ENCODE data around the gene PRKN.

Gene PRKN

GRCh38 chr6:161660666-161661571, 1066.6 kb downstream of the PRKN start:
- no peak for DNase-seq (ENCODE audit: low read depth in 2 of 2)

DNA sequence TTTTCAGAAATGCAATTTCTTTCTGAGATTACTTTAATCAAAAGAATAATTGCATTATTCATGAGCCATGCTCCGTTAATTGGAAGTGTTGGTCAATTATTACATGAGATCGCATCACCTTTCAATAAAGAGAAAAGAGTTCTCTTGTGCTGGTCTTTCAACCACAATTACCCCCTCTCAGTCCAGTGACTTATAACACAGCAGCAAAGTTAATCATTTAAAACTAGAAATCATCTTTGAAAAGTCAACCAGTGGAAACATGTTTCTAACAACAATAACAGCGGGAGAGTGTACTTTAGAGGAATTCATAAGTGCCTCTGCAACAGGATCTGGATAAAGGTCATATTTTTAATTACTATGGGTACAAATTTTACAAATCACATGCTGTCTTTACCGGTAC, 1069.4 kb downstream of the PRKN start:
- no peak for DNase-seq (ENCODE audit: low read depth in 2 of 2)

- no peak for DNase-seq (ENCODE audit: low read depth in 2 of 2)
These were observed 1073.4 kb downstream of the PRKN start for GRCh38 chr6:161654209-161654608.

DNA sequence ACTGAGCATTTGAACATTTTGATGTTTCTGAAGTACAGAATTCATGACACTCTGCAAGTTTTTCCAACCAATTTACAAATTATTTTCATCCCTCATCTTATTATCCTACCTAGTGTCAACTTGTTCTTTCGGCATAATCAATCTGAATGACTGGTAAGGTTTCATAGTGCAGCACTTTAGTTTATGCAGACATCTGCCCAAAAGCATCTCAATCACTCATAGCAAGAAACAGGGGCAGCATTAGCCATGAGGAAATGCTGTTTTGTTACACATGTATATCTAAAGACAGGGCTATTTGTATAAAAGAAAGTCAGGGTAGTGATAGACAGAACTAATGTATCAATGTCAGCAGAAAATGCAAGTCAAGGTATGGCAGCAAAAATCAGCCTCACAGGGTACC, 1075.6 kb downstream of the PRKN start:
- no peak for DNase-seq (ENCODE audit: low read depth in 2 of 2)

DNA sequence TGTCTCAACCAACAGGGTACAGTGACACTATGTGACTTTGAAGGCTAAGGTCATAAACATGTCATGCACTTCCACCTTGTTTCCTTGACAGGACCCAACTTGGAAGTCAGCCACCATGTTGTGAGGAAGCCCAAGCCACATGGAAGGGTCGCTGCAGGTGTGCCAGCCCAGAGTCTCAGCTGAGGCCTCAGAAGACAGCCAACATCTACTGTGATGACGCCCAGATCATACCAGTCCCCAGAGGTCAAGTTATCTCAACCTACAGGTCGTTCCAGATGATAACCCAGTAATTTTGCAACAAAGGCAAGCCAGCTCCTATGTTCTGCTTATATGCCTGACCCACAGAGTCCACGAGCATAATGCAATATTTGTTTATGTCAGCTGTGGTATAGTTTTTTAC, 1077.7 kb downstream of the PRKN start:
- DNase-seq (ENCODE audit: low read depth in 2 of 2) = no peak

DNA sequence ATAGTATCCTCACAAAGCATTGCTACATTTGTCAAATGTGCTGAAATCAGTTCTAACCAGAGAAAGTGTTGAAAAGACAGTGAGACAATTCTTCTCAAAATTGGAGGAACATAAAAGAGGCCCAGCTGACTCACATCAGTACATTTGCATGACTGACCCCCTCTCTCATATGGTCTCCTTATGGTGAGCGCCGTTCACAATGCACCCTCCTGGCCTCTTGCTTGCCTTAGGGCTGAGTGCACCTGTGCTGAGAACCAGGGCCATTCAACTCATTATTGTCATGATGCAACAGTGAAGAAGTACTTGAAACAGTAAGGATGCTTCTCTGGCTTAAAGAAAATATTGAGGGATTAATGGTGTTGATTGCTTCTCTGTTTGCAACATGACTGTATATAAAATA, 1078.5 kb downstream of the PRKN start:
- no peak for DNase-seq (ENCODE audit: low read depth in 2 of 2)

DNA sequence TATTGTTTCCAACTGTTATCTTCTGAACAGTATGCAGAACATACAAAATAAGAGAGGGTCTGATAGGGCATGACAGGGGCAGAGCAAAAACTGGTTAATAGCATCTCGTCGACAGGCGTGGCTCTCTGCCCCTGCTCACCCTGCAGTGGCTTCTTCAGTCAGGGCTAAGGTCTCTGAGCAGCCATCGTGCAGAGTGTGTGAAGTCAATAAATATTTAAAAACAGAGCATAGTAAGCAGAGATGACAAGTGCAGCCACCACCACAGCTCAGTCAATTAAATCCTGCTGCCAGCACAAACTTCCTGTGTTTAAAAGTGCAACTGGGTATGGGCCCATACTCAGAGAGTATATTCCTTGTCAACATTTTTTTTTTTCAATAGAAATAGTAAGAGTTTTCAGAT, 1080.3 kb downstream of the PRKN start:
- no peak for DNase-seq (ENCODE audit: low read depth in 2 of 2)

DNA sequence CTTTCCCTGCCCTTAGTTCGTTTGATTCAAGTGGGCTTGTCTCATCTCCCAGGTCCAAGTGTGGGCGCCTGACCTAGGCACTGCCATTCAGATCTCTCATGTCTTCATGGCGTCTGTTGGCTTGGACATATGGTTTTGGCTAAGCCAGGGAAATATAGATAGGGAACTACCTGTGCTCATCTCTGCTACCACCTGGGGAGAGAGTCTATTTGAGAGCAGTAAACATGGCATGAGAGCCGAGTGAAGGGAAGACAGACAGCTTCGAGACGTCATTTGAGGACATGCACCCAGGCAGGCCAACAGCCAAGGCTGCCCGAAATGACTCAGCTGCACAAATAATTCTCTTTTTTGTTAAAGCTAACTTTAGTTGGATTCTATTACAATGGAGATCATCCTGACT, 1083.0 kb downstream of the PRKN start:
- DNase-seq (ENCODE audit: low read depth in 2 of 2) = no peak

DNA sequence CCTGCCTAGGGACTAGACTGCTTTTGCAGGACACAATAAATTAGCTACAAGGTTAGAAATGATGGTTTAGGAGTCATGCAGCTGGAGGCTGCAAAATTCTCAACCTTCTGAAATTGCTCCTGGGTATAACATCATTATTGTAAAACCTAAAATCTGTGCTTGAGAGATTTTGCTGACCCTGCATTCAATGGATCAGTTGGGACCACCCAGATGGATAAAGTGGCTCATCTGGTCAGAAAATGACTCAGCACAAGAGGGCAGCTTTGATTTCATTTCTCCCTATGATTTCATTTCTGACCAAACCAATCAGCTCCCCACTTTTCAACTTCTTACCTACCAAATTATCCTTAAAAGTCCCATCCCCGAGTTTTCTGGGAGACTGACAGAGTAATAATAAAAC, 1086.4 kb downstream of the PRKN start:
- DNase-seq (ENCODE audit: low read depth in 2 of 2) = no peak

DNA sequence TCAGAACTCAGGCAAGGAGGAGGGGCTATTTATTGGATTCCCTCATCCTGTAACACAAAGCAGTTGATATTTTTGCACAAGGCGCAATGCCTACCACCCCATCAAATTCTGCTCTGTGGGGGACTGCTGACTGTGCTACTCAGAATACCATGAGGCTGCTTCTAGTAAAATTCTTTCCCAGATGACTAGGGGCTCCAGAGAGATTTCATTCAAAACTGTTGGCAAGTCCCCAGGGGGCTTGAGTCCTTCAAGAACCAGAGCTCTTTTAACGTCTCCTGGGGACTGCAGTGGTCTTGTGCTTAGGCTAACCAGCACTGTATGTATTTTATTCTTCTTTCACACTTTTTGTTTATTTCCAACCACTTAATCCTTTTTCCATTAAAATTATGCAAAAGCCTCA, 1087.8 kb downstream of the PRKN start:
- no peak for DNase-seq (ENCODE audit: low read depth in 2 of 2)

DNA sequence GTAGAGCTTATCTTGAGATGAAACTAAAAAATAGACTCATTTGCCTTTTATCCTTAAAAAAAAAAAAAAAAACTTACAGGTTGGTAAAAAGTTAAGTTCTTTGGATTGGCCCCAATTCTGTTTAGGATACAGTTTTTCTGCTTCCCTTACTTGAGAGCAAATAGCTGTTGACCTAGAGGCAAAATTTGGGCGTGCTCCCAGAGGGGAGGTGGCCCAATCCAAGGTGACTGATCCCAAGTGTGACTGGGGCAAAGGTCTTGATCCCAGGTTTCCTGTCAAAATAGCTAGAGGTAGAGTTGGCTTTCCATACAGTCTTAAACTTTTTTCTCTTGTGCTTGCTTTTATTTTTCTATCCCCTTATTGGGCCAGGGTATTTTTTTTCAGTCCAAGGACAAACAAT, 1089.9 kb downstream of the PRKN start:
- DNase-seq (ENCODE audit: low read depth in 2 of 2) = no peak

DNA sequence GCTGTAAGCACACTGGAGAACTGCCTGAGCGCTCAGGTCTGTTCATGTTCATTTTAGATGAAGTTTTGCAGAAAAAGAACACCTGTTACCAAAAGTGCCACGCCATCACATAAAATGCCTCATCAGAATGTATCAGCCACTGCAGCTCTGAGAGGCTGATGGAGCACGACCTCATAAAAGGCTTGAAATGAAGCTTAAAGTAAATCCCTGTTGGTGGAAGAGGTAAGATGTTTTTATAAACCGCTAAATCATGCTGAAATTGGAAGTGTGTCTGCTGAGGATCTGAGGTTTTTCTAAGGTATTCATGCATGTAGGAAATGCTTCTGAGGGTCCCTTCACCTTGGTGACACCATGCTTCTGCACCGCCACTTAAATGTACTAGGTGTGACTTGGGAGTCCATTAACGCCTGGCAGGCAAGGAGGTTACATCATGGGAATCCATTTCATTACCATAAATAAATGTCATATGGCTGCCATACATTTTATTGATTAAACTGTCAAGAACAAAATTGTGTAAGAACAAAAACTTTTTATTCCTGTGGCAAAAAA, 1090.6 kb downstream of the PRKN start:
- DNase-seq (ENCODE audit: low read depth in 2 of 2) = no peak

DNA sequence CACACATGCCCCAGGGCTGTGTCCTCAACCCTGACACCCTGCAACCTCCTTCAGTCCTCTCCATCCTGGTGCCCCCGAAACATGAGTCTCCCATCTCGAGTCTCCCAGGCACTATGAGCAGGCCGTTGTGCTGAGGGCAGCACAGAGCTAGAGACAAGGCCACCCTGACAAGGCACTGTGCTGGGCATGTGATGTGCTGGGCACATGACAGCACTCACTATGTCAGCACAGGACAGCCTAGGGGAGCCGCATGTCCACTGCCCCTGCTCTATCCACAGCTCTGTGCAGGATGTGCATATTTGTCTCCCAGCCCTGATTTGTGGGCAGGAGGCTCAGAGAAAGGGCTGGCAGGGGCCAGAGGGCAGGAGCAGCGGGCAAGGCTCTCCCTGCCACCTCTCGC, 1091.6 kb downstream of the PRKN start:
- no peak for DNase-seq (ENCODE audit: low read depth in 2 of 2)

DNA sequence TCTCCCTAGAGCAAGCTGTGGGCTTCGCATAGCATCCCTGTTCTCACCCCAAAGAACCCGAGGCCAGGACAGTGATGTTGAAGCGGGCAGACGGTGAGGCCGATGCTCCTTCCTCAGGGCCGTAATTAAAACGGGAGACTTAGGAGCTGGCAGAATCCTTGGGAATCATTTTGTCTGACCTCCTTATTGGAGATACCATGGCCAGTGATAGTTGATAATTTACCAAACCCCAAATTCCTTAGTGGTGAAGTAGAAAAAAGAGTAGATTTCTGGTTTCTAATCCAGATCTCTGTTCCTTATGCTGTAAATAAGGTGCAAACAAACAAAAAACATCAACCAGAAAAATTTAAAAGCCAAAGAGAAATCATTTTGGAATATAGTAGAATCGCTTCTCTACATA, 1092.7 kb downstream of the PRKN start:
- DNase-seq (ENCODE audit: low read depth in 2 of 2) = no peak

GRCh38 chr6:161631676-161632194, 1095.8 kb downstream of the PRKN start:
- no peak for DNase-seq (ENCODE audit: low read depth in 2 of 2)

DNA sequence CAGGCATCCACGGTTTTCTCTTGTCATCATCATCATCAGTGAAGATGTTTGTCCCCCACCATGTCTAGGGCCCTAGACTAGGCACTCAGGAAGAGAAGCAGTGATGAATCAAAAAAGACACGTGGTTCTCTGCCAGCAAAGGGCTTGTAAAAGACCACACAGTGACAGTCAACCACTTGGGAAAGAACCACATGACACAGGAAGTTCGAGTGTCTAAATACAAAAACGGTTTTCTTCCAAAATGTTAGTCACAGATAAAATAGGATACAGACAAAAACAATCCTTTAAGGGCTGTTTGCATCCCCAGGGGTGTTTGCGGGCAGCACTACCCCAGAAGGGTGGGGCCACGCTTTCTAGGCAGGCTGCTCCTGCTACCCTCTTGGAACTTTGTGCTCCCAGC, 1096.9 kb downstream of the PRKN start:
- DNase-seq (ENCODE audit: low read depth in 2 of 2) = no peak

DNA sequence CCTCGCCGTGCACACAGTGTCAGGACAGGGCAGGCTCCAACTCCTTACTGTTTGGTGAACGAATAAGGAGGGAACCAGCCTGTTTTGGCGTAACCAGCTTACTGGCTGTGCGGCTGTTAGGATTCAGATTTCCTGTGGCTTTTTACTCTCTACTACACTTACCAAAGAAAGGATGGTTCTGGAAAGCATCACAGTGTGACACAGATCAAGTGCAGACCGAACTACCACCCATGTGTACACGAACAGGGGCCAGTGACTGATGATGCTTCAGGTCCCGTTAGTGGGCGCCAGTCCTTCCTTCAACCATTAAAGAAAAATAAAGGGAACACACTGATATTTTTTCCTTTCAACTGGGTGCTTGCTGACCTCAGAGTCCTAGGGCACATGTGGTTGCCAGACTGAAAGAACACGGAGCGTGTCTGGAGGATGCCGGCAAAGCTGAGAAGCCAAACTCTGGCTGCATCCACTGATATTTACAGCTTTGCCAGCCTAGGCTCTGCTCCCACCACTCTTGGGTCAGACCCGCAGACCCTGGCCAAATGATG, 1101.4 kb downstream of the PRKN start:
- no peak for DNase-seq (ENCODE audit: low read depth in 2 of 2)

DNA sequence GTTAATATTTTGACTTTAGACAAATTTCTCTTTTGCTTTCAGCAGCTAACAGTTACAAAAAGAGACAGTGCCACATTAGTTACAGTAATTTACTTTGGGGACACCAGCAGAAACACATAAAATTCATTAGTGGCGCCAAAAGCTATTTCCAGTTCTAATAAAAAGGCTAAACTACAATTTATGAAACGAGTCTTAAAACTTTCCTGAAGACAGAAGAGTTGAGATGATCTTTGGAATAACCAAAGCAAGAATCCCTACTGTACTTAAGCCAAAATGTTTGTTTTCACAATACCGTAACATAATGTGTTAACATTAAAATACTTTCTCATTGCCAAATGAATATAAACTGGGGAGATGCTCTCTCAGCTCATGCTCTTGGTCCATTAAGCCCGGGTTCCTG, 1103.5 kb downstream of the PRKN start:
- DNase-seq (ENCODE audit: low read depth in 2 of 2) = no peak

GRCh38 chr6:161622779-161623178, 1104.8 kb downstream of the PRKN start:
- no peak for DNase-seq (ENCODE audit: low read depth in 2 of 2)

DNA sequence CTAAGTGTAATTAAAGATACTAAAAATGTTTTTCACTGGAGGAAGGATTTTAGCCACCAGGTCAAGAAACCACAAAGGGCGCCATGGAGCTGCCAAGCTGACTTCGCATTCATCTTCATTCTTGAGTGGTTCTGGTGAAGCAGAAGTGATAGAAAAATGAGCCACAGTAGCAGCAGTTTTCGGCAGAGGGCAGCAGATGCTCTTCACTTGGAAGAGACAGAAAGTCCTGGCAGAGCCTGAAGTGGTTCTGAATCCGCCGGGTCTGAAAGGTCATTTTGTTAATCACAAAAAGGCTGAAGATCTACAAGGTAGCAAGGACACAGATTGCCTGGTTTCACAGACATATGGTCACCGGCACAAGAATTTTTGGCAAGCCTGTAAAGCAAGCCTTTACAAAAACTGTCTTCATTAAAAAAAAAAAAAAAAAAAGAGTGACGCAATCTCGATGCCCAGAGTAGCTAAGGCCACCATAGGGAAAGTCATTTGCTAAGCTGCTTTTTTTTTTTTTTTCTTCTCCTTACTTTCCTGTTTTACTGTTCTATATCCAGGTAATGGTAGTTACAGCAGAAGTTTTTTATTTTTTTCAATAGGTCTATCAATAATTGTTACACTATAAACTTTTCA, 1108.6 kb downstream of the PRKN start:
- DNase-seq (ENCODE audit: low read depth in 2 of 2) = no peak

GRCh38 chr6:161613711-161614110, 1113.9 kb downstream of the PRKN start:
- DNase-seq (ENCODE audit: low read depth in 2 of 2) = no peak

DNA sequence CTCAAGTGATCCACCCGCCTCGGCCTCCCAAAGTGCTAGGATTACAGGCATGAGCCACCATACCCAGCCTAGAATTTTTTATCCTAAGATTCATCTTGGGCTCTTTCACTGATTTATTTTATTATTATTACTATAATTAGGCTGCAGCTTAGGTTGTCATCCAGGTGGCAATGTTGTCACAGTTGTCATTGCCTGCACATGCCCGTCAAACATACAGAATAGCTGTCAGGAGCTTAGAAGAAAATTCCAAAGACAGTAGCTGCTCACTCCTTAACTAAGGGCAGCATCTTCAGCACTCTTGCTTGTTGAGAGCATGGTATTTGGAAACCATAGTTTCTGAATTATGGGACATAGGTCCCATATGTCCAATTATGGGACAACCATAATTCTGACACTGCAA, 1118.8 kb downstream of the PRKN start:
- DNase-seq (ENCODE audit: low read depth in 2 of 2) = no peak

All from stimulated activated CD4-positive, alpha-beta T cell treated with anti-CD3 and anti-CD28 coated beads, Interleukin-12 subunit alpha, Interleukin-12 subunit beta, amount 100 ng/mL, for 24 hours (primary cell).